ENCODE data around the gene RNF5.

Gene RNF5

GRCh38 chr6:32152769-32153563 is 25.2 kb upstream of the RNF5 start:
- DNase-seq: no peak

DNA sequence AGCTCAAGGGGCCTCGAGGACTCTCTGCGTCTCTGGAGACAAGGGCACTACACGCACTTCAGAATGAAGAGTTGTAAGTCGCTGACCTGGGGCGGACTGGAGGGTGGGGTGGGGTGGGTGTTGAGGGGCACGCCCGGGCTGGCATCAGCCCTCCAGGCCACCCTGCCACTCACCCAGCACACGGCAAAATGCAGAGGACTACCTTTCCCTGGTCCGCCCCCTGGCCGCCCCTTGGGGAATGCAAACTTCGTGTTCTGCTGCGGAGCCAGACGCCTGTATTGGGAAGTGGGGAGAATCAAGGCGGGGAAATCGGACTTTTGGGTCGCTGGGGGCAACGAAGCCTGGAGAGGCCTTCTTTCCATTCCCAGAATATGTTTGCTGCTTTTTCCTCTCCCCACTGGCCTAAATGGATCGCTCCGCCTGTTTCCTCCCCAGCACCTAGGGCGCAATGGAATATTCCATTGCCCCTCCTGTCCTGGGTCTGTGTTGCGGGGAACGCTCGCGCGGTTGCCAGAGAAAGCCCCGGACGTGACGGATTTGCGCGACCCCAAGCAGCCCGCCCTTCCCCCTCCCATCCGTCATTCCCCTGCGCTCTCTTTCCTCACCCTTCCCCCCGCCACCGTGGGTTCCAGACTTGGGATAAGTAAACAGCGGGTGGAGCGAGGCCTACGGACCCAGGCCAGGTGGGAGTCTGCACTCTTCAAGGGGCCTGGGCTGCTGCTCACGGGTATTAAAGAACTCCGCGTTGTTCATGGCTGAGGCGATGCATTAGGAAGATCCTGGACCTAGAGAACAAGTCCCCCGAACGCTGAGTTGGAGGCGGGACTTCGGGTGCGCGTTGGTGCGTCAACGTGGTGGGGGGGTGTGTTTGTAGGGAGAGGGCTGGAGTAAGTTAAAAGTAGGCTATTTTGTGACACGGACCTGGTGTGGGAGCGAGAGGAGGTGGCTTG is 24.4 kb upstream of the RNF5 start, which contains the start of gene PPT2:
PPT2 (plus strand) TSS at position 578 of the 950 bp plus-strand sequence. CDS start 454 bp downstream, outside the sequence.
- peak; percentile 55 for DNase-seq

GRCh38 chr6:32154514-32155161 is 23.6 kb upstream of the RNF5 start:
- DNase-seq: peak; percentile 57

- DNase-seq: no peak
Measured at GRCh38 chr6:32156891-32157290, 21.3 kb upstream of the RNF5 start.

DNA sequence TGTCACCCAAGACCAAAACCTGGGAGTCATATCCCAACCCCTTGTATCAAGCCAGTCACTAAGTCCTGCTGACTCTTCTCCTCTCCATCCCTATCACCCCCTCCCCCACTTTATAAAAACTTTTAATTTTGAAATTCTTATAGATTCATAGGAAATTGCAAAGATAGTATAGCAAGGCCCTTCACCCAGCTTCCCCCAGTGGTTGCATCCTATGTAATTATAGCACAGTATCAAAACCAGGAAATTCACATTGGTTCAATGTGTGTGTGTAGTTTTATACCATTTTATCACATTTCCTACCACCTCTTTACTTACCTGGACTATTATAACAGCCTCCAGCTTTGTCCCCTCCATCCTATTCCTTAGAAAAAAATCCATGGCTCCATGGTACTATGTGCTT is 20.2 kb upstream of the RNF5 start:
- DNase-seq: no peak

GRCh38 chr6:32163559-32164258 is 14.5 kb upstream of the RNF5 start:
- DNase-seq: no peak

- no peak for DNase-seq
Measured at GRCh38 chr6:32164295-32164694, 13.9 kb upstream of the RNF5 start, which contains the start of gene EGFL8. Gene EGFL8, plus strand, starts transcription at chr6:32164595. Its CDS starts 1,571 bp downstream, at chr6:32166166.

- DNase-seq: no peak
Measured at GRCh38 chr6:32166411-32167061, 11.7 kb upstream of the RNF5 start.

DNA sequence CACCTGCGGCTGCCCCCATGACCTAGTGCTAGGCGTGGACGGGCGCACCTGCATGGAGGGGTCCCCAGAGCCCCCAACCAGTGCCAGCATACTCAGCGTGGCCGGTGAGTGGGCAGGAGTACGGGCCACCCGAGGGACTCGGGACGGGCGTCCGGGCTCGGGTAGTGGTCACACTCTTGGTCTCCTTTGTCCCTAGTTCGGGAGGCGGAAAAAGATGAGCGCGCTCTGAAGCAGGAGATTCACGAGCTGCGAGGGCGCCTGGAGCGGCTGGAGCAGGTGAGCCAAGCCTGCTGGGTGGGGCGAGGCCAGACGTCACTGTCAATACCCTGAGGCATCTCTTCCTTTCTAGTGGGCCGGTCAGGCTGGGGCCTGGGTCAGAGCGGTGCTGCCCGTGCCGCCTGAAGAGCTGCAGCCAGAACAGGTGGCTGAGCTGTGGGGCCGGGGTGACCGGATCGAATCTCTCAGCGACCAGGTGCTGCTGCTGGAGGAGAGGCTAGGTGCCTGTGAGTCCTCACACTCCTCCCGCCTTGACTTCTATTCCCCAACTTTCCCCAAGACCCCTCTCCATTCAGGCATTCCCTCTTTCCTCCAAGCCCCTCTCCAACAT is 10.9 kb upstream of the RNF5 start:
- no peak for DNase-seq

GRCh38 chr6:32167761-32168262 is 10.4 kb upstream of the RNF5 start:
- no peak for DNase-seq

GRCh38 chr6:32168350-32168749 is 9.9 kb upstream of the RNF5 start:
- DNase-seq: no peak

GRCh38 chr6:32168807-32169591 is 9.2 kb upstream of the RNF5 start:
- no peak for DNase-seq

GRCh38 chr6:32170294-32170693 is 7.9 kb upstream of the RNF5 start:
- no peak for DNase-seq

DNA sequence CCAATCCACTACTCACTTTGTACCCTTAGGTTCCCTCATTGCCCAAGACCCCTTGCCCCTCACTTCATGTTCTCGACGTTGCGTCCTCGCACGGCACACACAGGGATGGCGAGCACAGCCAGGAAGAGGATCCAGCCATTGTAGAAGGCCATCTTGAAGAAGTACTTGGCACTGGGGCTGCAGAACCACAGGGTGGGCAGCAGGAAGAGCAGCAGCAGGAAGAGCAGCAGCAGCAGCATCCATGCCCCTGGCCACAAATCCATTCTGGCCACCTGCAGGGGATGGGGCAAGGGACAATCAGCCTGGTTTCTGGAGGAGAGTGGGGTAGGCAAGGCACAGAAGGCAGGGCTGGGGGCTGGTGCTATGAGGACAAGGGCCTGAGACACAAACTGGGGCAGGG is 7.0 kb upstream of the RNF5 start:
- no peak for DNase-seq

DNA sequence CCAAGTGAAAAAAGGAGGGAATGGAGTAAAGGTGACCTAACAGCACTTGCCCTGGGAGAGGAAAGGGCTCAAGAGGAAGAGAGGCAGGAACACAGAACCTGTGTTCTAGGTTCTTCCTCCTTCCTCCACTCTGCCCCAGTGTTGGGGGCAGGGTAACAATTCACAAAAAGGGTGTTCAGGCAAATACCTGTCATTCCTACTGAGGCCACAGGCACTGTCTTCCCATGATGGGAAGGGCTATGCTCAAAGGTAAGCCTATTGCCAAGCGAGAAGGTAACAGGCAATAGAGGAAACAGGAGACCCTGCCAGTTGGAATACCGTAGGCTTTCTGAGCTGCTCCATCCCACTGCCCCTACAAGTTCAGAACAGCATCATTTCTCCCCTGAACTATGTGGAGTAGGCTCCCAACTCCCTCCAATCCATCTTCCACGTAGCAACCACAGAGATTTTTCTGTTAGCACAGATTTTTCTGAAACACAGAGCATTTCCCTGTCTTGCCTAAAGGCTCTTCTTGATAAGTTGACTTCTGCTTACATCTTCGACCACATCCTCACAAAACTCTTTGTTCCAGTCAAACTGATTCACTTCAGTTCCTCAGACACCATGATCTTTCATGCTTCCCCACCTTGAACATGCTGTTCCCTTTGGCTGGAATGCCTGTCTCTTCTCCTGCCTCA is 5.0 kb upstream of the RNF5 start:
- DNase-seq: no peak

GRCh38 chr6:32174416-32174815 is 3.8 kb upstream of the RNF5 start:
- no peak for DNase-seq

GRCh38 chr6:32175322-32175710 is 2.9 kb upstream of the RNF5 start:
- DNase-seq: no peak

DNA sequence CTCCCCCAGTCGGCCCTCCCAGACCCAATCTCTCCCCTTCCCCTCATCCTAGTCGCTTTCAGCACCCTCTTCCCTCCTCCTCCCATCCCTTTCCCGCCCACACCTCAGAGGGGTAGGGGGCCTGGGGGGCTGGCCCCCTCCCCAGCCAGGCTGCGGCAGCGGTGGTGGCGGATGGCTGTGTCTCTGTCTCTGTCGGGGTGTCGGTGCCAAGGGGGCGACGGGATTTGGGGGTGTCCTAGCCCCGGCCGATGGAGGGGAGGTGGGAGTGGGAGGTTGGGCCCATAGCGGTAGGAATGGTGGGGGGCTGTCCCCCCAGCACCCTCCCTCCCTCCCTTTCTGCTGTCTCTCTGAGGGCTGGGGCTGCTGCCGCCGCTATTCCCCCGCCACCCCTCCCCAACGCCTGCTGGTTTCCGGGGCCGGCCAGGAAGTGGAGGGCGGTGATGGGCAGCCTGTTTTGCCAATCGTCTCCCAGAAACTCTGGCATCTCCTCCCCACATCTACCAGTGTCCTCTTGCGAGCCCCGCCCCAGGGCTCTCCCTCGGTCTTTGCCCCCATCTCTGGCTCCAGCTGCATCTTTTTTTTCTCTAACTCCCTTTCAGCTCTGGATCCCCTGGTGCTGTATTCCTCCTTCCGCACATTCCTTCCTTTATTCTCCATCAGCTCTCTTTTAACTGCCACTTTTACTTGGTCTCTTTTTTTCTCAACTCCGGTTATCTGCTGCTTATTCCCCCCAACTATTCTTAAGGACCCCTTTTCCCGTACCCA is 2.3 kb upstream of the RNF5 start, which contains the start of gene AGPAT1:
AGPAT1 (minus strand) TSS at position 374 of the 765 bp plus-strand sequence. CDS start 4,588 bp downstream, outside the sequence.
- peak; percentile 98 for DNase-seq
